Measurements from ENCODE around the gene SYTL2.
A peak's percentile ranks its signal among the peaks of the same experiment; 100 is the strongest.

SYTL2 gene

DNA sequence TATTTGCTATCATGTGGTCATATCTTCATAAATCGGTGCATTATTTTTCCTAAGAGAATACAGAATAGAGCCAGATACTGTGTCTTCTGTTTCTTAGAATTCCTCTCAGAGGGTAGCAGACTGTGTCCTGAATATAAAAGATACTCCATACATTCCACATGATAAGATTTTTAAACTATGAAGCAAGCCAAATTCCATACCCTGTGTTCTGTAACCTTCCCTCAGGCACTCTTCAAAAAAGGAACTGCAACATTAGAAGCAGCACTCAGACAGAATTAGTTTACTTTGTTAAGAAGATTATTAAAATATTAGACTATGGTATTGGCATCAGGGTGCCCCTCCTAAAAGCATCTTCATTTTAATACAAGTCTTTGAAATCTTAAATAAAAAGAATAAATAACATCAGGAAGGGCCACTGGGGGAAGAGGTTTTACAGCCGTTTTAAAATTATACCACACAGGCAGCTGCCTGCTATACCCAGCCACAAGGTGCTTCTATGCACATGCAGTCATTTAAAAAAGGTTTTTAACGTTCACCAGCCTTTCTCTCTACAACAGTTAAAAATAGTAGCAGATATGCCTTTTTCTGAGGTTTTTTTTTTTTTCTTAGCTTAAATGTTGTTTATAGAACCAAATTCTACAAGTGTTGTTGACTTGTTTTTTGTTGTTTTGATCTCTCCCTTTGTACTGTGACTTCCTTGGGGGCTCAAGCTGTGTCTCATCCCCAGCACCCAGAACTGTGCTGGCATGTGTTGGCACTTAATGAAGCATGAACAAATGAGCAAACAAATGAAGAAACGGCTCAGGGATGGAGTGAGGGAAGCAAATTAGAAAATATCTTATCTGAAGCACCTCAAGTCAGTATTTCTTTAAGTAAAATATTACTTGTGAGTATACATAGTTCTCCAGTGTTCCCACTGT, 70.2 kb downstream of the SYTL2 start:
- no peak for DNase-seq (ENCODE audit: low spot score)
- FAIRE-seq: no peak

- no peak for DNase-seq (ENCODE audit: low spot score)
- no peak for FAIRE-seq
Measured at GRCh38 chr11:85737738-85738137, 73.2 kb downstream of the SYTL2 start.

DNA sequence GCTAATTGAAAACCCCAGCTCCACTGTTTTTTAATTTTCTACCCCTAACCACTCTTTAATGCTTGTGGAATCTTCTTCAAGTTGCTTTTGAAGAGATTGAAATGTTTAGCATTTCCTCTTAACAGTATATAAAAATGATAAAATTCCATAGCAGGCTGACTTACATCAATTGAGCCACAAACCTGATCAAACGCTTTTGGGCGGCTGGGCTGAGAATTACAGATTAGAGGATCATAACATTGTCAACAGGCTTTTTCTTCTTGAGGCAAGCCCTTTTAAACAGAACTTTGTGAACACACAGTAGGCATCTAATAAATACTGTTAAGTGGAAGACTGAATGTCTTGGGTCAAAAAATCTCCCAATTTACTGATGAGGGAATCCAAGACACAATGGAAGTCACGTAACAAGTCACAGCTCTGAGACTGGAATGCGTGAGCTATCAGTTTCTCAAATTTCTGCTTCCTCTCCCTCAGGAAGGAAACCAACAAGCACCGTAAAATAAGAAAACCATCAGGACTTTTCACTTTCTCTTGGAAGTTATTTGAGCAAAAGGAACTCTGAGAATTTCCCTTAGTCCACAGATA, 75.0 kb downstream of the SYTL2 start:
- DNase-seq (ENCODE audit: low spot score): no peak
- FAIRE-seq: no peak

- FAIRE-seq: no peak
- no peak for DNase-seq (ENCODE audit: low spot score)
Measured at GRCh38 chr11:85732965-85733364, 78.0 kb downstream of the SYTL2 start.

DNA sequence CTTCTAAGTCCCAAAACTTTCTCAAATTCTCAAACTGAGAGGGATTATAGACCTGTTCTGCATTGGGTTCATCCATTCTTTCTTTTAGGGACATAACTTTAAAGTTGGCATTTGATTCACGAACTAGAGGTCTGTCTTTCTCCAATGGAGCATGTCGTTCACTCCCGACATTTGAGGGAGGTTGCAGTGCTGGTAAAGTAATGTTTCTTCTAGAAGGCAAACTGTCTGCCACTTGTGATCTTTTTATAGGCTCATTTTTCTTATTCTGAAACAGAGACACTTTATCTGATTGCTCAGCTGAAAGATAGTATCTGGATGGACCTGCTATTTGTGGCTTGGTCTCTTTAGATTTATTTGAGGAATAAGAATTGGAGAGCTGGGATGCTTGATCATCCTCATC, 84.6 kb downstream of the SYTL2 start:
- FAIRE-seq: no peak
- DNase-seq (ENCODE audit: low spot score): no peak

DNA sequence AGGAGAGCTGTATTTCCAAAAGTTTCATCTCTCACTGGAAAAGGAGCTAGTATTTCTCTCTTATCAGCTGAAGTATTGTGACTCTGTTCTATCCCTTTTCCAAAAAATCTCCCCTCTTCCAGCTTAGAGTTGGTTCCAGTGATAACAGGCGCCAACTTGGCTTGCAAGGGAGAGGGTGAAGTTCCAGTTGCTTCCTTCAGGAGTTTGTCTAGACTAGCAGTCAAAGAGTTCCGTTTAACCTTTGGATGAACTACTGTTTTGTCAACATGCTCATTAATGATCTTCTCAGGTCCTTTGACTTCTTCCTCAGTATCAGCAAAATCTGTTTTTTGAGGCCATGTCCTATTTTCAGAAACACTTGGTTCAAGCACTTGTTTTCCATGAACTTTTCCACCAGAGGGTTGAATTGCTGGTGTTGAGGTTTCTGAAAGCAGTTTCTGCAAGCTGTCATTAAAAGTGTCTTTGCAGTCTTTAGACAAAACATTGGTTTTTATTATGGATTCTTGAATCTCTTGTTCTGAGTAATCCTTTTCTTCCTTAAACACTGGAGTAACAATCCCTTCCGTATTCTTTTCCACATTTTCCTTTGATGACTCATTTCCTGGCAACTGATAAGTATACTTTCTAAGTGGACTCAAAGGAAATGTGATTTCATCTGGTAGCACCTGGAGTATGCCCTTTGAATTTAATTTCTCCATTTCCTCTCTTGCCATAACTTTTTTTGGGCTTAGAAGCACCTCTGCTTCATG, 85.3 kb downstream of the SYTL2 start:
- FAIRE-seq: no peak

GRCh38 chr11:85724748-85725465, 86.0 kb downstream of the SYTL2 start:
- DNase-seq (ENCODE audit: low spot score) (no peak), FAIRE-seq (no peak)

More for the DNA sequence above, 85.3 kb downstream of the SYTL2 start:
- peak; percentile 62 for DNase-seq (ENCODE audit: low spot score)

GRCh38 chr11:85723088-85723487, 87.9 kb downstream of the SYTL2 start:
- FAIRE-seq: peak; percentile 40
- DNase-seq (ENCODE audit: low spot score): no peak

- DNase-seq (ENCODE audit: low spot score) (no peak), FAIRE-seq (no peak)
Measured at GRCh38 chr11:85721191-85721590, 89.8 kb downstream of the SYTL2 start.

DNA sequence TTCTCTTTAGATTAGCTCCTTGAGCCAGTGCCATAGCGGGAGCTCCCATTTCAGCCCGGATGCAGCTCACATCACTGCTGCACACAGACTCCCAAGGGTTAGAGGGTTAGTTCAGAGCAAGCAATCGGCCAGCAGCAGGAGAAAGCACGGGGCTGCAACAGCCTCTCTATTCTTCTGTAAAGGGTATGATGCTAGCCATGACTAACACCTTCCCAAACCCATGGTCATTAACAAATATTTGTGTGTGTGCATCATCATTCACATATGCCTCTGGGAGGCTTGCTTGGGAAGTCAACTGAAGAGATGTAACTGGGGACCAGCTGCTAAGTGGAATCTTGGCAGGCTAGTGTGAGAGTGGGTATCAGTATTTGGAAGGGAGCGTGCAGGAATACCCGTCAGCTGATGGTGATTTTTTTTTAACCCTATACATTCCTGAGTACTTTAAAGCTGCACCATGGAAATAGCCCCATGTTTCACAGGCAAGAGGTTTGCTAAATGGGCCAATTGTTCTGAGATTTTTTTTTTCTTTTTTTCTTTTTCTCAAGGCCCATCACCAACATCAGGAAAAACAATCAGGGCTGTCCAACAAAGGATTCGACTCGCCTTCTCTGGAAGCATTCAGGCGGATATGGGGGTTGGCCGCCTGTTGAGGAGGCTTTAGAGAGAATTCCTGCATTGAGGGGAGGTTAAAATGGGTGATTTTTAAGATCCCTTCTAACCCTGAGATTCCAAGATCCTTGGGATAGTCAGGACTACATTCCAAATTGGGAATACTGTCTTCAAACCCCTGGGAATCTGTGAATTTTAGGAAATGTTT, 91.7 kb downstream of the SYTL2 start:
- DNase-seq (ENCODE audit: low spot score) (peak; percentile 90), FAIRE-seq (no peak)

- DNase-seq (ENCODE audit: low spot score) (no peak), FAIRE-seq (no peak)
Measured at GRCh38 chr11:85718126-85718943, 92.6 kb downstream of the SYTL2 start.

DNA sequence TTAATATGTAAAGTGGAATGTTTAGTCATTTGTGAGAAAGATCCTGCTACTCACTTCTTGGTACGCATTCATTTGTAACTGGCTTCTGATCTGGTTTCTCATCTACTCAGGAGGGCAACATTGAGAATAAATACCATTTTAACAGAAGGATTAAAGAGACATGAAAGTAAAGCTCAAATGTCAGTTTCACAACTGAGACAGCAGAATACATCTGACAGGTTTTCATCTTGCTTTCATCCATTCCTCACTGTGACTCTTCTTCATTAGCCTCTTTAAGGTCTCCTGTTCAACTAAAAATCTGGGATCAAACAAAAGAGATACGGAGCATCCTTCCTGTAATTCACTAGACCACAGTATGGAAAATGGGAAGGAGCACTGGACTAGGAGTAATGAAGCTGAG, 93.5 kb downstream of the SYTL2 start:
- no peak for FAIRE-seq
- no peak for DNase-seq (ENCODE audit: low spot score)

DNA sequence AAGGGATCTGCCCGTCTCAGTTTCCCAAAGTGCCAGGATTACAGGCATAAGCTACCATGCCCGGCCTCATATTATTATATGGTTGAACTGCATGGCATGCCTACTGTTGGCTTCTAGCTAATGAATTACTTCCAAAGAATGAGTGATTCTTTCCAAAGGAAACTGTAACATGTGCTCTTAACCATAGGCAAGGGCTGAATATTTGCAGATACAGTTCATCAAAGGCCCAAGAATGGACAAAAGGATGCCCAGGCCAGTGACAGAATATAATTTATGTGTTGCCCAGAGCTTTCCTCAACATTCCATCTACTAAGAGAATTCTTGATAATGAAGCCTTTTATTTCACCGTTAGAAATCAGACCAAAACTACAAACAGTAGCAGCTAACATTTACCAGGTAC, 98.0 kb downstream of the SYTL2 start:
- DNase-seq (ENCODE audit: low spot score): no peak
- no peak for FAIRE-seq

- DNase-seq (ENCODE audit: low spot score) (no peak), FAIRE-seq (no peak)
Measured at GRCh38 chr11:85710917-85711316, 100.0 kb downstream of the SYTL2 start.

- no peak for FAIRE-seq
- no peak for DNase-seq (ENCODE audit: low spot score)
Measured at GRCh38 chr11:85709941-85710702, 100.8 kb downstream of the SYTL2 start.

DNA sequence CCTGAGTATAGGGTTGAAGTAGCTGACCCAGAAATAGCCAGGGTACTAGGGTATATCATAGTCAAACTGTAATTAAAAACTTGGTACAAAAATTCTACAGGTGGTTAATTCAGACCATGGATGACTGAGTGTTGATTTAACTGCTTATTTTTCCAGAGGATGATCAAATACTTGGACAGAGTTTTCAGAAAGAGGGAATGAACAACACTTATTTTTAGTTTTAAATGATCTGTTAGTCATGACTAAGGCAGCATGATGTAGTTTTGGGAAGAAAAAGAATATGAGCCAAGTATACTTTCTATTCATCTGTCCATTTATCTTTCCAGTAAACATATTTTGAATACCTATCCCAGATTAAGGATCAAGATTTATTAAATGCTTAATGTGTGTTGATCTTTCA, 105.1 kb downstream of the SYTL2 start:
- no peak for FAIRE-seq
- DNase-seq (ENCODE audit: low spot score): no peak

- DNase-seq (ENCODE audit: low spot score) (no peak), FAIRE-seq (no peak)
Measured at GRCh38 chr11:85704967-85705366, 106.0 kb downstream of the SYTL2 start.

- FAIRE-seq: no peak
- DNase-seq (ENCODE audit: low spot score): no peak
Measured at GRCh38 chr11:85699957-85700741, 110.8 kb downstream of the SYTL2 start.
